Activated CD4-positive, alpha-beta T cell treated with anti-CD3 and anti-CD28 coated beads for 24 hours (primary cell): ENCODE results near the gene WASHC2A.
"Not testable (repeated sequence)": the region's sequence is repeated elsewhere in the genome, so short reads cannot be mapped to it uniquely, and the experiment has no call there.

Source experiments
- DNase-seq, 2 donors: peaks; one replicate each; pipeline ENCODE4 v3.0.0-alpha.2; 2020; ENCODE audit warnings: low read depth in 2 of 2

Gene WASHC2A

DNA sequence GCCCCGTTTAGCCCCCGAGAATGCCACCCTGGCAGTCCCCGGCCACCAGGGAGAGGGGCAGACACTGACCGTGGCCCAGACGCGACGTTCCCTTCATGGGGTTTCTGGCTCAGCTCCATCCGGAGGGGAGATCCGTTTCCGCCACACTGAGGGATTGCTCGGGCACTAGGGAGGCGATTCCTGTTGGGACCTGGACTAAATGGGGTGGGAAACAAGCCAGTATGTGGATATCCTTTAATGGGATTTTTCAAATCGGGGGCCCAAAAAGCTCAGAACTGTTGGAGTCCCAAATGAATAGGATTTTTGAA, 552 bp downstream of the WASHC2A start:
- DNase-seq = not testable (repeated sequence)

GRCh38 chr10:50075139-50075538, 7.4 kb downstream of the WASHC2A start:
- not testable (repeated sequence) for DNase-seq

DNA sequence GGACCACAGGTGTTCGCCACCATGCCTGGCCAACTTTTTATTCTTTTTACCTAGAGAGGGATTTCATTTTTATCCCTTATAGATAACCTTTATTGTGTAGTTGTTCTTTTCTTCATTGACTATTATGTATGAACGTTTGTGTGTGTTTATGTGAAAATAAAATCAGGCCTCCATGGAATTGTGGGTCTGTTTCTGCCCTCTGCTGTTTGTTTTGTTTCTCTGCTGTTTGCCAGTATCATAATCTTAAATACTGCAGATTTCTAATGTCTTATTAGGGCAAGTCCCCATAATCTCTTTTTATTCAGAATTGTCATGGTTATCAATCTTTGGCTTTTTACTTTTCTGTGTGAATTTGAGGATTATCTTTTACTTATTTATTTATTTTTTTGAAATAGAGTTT, 7.8 kb downstream of the WASHC2A start:
- not testable (repeated sequence) for DNase-seq

DNA sequence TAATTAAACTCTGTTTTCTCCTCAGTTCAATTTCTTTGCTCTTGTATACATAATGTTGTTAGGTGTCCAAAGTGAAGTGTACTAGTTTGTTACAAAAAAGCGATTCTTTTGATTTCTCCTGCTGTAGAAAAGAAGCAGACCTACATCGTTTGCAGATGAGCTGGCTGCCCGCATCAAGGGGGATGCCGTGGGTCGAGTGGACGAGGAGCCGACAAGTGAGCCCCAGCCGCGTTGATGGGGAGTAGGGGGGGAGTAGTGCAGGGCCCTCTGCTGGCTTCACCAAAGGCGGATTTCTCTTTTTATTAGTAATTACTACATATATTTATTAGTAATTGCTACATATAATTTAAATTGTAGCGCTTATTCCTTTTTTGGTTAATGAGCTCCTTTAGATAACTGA, 23.6 kb downstream of the WASHC2A start:
- DNase-seq = not testable (repeated sequence)

- DNase-seq = not testable (repeated sequence)
Measured at GRCh38 chr10:50092928-50093327, 25.2 kb downstream of the WASHC2A start.

GRCh38 chr10:50094630-50095029, 26.9 kb downstream of the WASHC2A start:
- DNase-seq = not testable (repeated sequence)

DNA sequence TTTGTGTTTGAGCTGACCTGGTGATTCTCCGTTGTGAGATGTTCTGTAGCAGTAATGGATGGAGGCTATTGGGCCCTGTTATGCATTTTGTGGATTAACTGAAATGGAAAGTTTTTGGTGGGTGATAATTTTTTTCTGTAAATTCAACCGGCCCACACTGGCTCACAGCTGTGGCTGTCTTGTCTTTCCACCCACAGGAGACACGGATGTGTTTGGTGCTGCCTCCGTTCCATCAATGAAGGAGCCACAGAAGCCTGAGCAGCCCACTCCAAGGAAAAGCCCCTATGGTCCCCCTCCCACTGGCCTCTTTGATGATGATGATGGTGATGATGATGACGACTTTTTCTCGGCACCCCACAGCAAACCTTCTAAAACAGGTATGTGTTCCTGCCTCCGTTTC, 27.6 kb downstream of the WASHC2A start:
- DNase-seq = not testable (repeated sequence)

- DNase-seq = not testable (repeated sequence)
Measured at GRCh38 chr10:50096722-50097121, 29.0 kb downstream of the WASHC2A start.

- DNase-seq = not testable (repeated sequence)
Measured at GRCh38 chr10:50098645-50099044, 30.9 kb downstream of the WASHC2A start.

- not testable (repeated sequence) for DNase-seq
Measured at GRCh38 chr10:50101139-50101582, 33.4 kb downstream of the WASHC2A start.

DNA sequence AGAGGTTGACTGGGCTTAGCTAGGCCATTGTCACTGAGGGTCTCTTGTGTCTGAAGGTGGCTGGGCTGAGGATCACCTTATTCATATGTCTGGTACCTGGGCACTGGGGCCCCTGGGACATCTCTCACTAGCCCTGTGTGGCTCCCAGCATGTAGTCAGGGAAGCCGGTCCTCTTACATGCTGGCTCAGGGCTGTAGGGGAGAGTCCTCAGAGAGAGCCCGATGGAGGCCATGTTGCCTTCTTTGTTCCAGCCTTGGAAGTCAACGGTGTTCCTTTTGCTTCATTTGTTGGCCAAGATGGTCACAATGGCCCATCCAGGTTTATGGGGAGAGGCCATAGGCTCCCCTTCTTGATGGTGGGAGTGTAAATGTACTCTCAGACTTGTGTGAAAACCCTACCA, 34.0 kb downstream of the WASHC2A start:
- not testable (repeated sequence) for DNase-seq

- not testable (repeated sequence) for DNase-seq
Measured at GRCh38 chr10:50102267-50102666, 34.5 kb downstream of the WASHC2A start.

DNA sequence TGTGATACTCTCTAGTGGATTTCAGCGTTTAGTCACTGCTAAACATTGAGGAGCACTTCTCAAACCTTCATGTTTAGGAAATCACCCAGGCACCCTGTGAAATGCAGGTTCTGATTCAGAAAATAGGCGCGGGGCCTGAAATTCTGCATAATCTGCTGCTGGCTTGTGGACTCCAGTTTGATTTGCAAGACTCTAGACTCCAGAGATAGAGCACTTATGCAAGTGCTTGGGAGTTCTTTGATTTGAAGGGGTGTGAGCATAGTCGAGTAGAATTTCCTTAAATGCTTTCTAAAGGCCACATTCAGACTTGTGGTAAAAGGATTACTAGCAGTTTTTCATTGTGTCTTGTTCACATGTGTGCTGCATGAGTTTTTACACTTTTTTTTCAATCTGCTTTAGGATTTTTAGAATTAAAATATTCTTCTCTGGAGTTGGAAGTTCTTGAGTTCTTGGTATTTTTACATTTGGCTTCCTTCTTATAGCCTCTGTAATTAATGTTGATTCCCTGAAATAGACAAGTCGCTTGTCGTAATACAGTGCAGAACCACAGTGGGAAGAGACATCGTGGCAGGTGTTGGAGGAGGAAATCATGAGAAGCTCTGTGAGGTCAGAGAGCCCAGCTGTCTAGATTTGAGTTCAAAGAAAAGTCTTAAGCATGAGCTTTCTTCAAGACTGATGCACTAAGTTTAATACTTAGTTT, 41.4 kb downstream of the WASHC2A start:
- DNase-seq = not testable (repeated sequence)

DNA sequence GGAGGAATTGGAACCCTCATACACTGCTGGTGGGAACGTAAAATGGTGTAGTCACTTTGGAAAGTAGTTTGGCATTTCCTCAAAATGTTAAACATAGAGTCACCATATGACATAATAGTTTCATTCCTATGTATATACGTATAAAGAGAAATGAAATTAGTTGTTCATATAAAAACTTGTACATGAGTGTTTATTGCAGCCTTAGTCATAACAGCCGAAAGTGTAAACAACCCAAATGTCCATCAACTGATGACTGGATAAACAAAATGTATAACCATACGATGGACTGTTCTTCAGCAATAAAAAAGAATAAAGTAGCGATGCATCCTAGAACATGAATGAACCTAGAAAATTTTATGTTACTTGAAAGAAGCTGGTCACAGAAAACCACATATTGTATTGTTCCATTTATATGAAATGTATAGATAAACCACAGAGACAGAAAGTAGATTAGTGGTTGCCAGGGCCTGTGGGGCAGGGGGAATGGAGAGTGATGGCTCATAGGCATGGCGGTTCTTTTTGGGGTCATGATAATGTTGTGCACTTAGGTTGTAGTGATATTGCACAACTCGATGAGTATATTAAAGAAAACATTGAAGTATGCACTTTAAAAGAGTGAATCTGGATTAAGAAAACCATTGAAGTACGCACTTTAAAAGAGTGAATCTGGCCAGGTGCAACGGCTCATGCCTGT, 44.8 kb downstream of the WASHC2A start:
- DNase-seq = not testable (repeated sequence)

- not testable (repeated sequence) for DNase-seq
Measured at GRCh38 chr10:50126765-50127164, 59.0 kb downstream of the WASHC2A start.

GRCh38 chr10:50127770-50128292, 60.1 kb downstream of the WASHC2A start:
- not testable (repeated sequence) for DNase-seq

DNA sequence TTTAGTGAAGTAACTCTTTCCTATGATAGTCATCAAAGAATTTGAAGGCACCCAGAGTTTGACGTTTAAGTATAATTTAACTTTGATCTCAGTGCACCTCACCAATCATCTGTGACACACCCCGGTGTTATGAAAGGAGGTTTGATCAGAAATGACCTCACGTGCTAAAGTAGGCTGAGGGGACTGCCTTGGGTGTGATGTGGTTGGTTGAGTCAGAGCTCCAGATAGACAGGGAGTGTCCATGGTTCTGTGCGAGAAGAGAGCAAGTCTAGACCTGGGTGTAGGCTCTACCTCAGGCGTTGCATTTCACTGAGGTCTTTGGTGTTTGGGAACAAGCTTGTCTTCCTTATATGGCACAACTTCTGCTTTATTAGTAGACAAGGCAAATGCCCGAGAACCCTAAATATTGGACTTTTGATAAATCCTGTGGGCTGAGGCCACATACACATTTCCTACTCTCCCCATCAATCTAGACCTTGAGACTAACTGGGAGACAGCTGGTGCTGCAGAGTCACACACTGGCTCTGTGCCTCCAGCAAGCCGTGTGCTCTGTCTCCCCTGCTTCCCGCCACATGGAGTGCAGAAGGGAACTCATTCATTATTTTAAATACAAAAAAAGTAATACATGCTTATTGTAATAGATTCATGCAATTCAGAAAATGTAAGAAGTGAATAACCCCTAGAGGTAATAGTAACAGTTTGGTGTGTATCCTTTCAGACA, 63.7 kb downstream of the WASHC2A start:
- DNase-seq = not testable (repeated sequence)

DNA sequence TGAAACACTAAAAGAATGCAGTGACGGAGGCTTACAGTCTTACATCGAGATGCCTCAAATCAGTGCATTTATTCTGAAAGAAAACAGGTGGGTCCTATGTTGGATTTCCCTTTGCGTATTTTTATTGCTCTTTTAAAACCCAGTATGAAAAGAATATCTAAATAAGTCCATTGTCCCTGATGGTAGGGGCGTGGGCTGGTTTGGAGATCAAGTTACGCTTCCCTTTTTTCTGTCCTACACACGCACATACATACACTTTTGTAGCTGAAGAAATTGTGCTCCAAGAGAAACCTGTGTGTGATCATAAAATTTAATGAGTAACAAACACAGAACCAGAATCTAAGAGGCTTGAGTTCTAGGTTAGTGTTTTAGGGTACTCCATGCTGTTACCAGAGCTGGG, 64.6 kb downstream of the WASHC2A start:
- DNase-seq = not testable (repeated sequence)

DNA sequence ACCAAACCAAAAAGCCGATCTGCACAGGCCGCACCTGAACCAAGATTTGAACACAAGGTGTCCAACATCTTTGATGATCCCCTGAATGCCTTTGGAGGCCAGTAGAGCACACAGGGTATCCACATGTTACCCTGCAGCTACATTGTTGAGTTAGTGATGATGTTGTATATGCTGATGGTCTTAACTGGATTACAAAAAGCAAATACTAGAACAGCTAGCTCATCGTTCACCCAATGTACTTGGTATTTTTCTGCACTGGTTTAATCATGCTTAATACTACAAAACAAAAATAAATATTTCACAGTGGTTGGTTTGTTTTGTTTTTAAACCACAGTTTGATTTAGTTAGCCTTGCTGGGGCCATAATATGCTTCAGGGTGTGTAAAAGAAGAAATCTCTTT, 65.1 kb downstream of the WASHC2A start:
- DNase-seq = not testable (repeated sequence)

DNA sequence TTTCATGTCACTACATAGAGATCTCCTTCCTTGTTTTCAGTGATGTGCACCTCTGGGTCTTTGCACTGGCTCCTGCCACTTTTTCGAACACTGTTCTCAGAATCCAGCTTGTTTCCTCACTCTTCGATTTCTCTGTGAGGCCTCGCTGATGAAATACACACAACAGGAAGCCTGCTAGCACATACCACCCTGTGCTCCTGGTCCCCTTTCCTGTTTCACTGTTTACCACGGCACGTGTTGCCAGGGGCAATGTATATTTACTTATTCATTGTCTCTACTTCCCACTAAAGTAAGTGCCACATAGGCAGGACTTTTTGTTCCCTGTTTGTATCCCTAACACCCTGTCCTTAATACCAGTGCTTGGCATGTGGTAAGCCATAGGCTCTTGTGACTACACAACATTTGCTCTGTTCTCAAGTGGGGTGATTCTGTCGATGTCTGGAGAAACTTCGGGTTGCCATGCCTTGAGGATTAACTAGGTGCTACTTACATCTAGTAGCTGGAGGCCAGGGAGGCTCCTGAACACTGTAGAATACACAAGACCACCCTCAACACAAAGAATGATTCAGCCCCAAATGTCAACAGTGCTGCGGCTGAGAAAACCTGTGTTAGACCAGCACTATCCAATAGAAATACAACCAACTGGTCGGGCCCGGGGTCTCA, 75.9 kb downstream of the WASHC2A start:
- not testable (repeated sequence) for DNase-seq

- not testable (repeated sequence) for DNase-seq
Measured at GRCh38 chr10:50145575-50145974, 77.8 kb downstream of the WASHC2A start.

DNA sequence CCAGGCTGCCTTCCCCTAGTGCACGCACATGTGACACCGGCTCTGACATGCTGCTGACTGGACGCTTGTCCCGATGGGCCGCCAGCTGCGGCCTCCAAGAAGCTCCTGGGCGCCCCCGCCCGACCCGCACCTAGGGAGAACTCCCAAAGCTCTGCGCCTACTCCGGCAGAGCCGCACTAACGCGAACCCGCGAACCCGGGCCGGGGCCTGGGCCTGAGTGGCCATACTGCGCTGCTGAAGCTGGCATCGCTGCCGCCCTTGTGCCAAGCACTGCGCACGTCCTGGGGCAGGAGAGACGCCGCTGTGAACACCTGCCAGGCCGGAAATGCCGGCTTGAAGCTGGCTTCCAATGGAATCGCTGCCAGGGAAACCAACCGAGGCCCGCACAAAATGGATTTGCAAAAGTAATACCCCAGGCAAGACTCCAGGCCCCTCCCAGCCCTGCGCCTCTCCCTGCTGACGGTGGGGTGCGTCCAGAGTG, 85.1 kb downstream of the WASHC2A start:
- no peak for DNase-seq
